Measurements from ENCODE around the gene CDH13. TPM values are rescaled to one million over a fixed set of nuclear protein-coding genes. Genes with fewer than 3 reads are reported as not detected.

Gene CDH13
- total and polyA plus RNA-seq, 2 experiments from 2014 or later: 2.9 to 4.8 TPM

GRCh38 chr16:82835487-82836155 is 208.9 kb downstream of the CDH13 start:
- H3K9me3 ChIP-seq (ENCODE audit: low read depth): no peaks in the 10 kb centered on the region
- H3K27me3 ChIP-seq: no peaks in the 10 kb centered on the region
- H3K4me3 ChIP-seq: no peak overlapping the region
- H3K4me1 ChIP-seq (ENCODE audit: low read depth): peaks cover 6% of the 10 kb centered on the region
- no peak overlapping the region for H3K27ac ChIP-seq
- no peaks in the 10 kb centered on the region for H3K36me3 ChIP-seq
- TF ChIP-seq CTCF (IDR thresholded peaks at IDR 0.05; ENCODE audit: low read depth, low read length): no peak
- no peak for DNase-seq (ENCODE audit: low read depth in 1 of 2, low spot score in 1 of 2)

- Histone ChIP-seq H3K27ac (no peak overlapping the region), H3K9me3 (ENCODE audit: low read depth) (no peaks in the 10 kb centered on the region), H3K36me3 (no peaks in the 10 kb centered on the region), H3K4me3 (no peak overlapping the region), H3K4me1 (ENCODE audit: low read depth) (no peaks in the 10 kb centered on the region), H3K27me3 (no peaks in the 10 kb centered on the region)
- TF ChIP-seq CTCF (IDR thresholded peaks at IDR 0.05; ENCODE audit: low read depth, low read length): no peak
- no peak for DNase-seq (ENCODE audit: low read depth in 1 of 2, low spot score in 1 of 2)
These were observed 214.3 kb downstream of the CDH13 start for GRCh38 chr16:82841108-82841507.

GRCh38 chr16:82843606-82844271 is 217.0 kb downstream of the CDH13 start:
- H3K4me3 ChIP-seq: no peak overlapping the region
- no peak for TF ChIP-seq CTCF (IDR thresholded peaks at IDR 0.05; ENCODE audit: low read depth, low read length)

GRCh38 chr16:82845116-82845515 is 218.3 kb downstream of the CDH13 start:
- H3K27ac ChIP-seq: no peak overlapping the region
- DNase-seq (ENCODE audit: low read depth in 1 of 2, low spot score in 1 of 2): peak in 1 of 2 donors; percentile 19
- no peaks in the 10 kb centered on the region for H3K27me3 ChIP-seq

More at GRCh38 chr16:82843606-82844271, 217.0 kb downstream of the CDH13 start:
- Histone ChIP-seq H3K27ac (no peak overlapping the region), H3K36me3 (no peaks in the 10 kb centered on the region), H3K9me3 (ENCODE audit: low read depth) (no peaks in the 10 kb centered on the region), H3K27me3 (no peaks in the 10 kb centered on the region), H3K4me1 (ENCODE audit: low read depth) (peaks cover 14% of the 10 kb centered on the region)
- no peak for DNase-seq (ENCODE audit: low read depth in 1 of 2, low spot score in 1 of 2)

GRCh38 chr16:82846806-82847205 is 220.0 kb downstream of the CDH13 start:
- Histone ChIP-seq H3K4me1 (ENCODE audit: low read depth) (peaks cover 16% of the 10 kb centered on the region), H3K27me3 (no peaks in the 10 kb centered on the region), H3K4me3 (no peak overlapping the region), H3K27ac (no peak overlapping the region), H3K9me3 (ENCODE audit: low read depth) (no peaks in the 10 kb centered on the region), H3K36me3 (no peaks in the 10 kb centered on the region)
- no peak for TF ChIP-seq CTCF (IDR thresholded peaks at IDR 0.05; ENCODE audit: low read depth, low read length)
- DNase-seq (ENCODE audit: low read depth in 1 of 2, low spot score in 1 of 2): no peak

More at GRCh38 chr16:82845116-82845515, 218.3 kb downstream of the CDH13 start:
- H3K9me3 ChIP-seq (ENCODE audit: low read depth): no peaks in the 10 kb centered on the region
- peaks cover 16% of the 10 kb centered on the region for H3K4me1 ChIP-seq (ENCODE audit: low read depth)
- H3K4me3 ChIP-seq: no peak overlapping the region
- H3K36me3 ChIP-seq: no peaks in the 10 kb centered on the region
- TF ChIP-seq CTCF (IDR thresholded peaks at IDR 0.05; ENCODE audit: low read depth, low read length): no peak

All from cardiac muscle cell (in vitro differentiated cells and primary cell).